Colon (tissue), 2 donors: Measurements from ENCODE around the gene ING5.
"Not testable (repeated sequence)": the region's sequence is repeated elsewhere in the genome, so short reads cannot be mapped to it uniquely, and the experiment has no call there.

ENCODE experiments used
- FAIRE-seq: peaks from 2 replicates; lab custom pipeline; 2012; peaks lifted over from hg19 to GRCh38; lab: Jason Lieb, UNC
- donor health status: control.
- donor health status: control.

ING5 gene

DNA sequence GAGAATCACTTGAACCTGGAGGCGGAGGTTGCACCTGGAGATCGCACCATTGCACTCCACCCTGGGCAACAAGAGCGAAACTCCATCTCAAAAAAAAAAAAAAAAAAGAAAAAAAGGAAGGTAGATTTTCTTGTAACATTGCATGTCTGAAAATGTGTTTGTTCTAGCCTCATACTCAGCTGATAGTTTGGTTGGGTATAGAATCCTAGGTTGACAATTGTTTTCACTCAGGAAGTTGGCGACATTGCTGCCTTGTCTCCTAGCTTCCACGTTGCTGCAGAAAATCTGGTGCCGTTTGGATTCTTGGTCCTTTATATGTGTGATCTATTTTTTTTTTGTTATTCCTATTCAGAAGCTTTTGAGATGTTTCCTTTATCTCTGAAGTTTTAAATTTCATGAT is 4.7 kb downstream of the ING5 start:
- no peak for FAIRE-seq

DNA sequence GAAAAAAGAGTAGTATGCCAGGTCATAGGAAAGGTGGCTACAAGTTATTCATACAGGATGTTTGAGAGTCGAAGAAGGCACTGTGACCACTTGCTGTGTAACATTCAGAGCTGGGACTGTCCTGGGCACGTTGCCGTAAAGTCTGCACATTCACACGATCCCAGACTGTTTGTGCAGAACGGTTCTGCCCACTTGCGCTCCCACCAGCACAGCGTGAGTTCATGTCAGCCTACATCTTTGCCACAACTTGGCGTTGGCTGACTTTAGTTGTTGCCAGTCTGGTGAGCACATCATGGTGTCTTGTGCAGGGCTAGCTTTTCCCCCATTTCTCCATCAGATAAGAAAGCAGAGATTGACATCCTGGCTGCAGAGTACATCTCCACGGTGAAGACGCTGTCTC is 7.0 kb downstream of the ING5 start:
- FAIRE-seq: no peak

DNA sequence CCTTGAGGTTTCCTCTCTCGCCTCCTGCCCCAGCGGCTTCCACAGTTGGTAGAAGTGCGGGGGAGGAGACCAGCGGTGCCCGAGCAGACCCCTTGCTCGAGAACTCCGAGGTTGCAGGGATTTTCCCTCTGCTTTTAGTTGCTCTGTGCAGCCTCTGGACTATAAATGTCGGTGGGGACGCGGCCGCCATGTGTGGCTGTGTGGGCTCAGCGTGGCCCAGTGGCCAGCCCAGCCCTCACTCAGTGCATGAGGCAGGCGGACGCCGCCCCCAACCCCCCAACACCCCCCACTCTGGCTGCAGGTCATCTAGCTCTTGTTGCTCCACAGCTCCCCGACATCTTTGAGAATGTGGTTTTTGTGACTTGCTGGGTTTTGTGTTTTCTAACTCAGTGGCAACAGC is 17.3 kb downstream of the ING5 start:
- FAIRE-seq: no peak

DNA sequence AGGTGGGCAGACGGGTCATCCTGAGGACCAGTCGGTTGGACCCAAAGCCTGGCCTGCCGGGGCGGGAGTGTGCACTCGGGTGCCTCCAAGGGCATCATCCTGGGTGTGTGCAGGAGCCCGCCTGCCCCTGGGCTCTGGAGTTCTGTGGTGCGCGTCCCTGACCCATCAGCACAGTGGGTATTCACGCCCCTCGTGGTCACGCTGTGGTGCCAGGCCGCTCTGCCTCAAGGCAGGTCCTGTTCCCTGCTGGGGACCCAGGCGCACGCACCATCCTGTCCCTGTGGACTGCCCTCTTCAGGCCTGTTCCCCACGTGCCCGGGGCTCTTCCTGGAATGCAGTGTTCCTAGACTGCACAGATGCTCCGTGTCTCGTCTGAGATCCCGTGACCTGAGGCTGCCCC is 18.3 kb downstream of the ING5 start:
- FAIRE-seq: no peak

GRCh38 chr2:241720560-241720959 is 18.7 kb downstream of the ING5 start:
- no peak for FAIRE-seq

GRCh38 chr2:241721852-241722251 is 20.0 kb downstream of the ING5 start:
- no peak for FAIRE-seq

DNA sequence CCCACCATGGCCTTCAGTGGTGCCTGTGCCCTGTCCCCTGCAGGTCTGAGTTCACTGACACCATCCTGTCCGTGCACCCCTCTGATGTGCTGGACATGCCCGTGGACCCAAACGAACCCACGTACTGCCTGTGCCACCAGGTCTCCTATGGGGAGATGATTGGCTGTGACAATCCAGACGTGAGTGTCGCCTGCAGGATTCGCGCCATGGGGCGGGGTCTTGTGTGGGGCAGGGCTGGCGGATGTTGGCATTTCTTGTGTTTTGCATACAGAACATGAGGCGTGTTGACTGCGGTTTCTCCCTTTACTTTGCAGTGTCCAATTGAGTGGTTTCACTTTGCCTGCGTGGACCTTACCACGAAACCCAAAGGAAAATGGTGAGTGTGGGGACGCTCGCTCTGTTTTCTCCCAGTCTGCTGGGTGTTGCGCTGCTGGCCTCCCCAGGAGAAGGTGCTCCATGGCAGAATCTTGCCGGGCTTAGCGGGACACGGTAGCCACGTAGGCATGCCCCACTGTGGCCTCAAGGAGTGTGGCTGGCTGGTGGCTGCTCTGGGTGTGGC is 21.1 kb downstream of the ING5 start:
- no peak for FAIRE-seq

DNA sequence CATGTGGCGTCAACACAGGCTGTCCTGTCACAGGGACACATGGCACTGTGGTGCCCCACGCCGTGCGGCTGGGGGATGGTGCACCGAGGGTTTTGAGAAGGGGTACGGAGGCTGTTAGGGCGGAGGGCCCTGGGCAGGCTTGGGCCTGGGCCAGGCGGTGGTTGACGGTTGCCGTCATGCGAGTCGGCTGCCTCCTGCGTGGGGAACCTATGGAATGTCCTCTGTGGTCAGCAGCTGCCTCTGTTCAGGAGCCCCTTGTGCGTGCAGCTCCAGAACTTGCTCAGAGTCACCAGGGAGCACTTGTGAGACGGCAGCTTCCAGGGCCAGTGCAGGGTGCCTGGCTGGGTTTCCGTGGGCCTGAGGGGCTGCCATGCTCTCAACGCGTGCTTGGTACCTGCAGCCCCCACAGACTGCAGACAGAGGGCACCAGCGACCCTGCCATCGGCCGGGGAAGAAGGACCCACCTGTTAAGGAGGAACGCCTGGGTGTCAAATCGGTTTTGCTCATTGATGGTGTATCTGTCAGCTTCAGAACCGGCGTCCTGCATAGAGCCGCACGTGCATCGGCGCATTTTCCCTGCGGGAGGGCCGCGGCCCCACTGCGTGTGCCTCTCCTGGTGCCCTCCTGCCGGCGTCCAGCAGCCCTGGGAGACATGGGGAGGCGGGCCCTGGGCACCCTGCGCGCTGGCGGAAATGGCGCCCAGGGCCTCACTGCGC is 22.6 kb downstream of the ING5 start:
- no peak for FAIRE-seq

DNA sequence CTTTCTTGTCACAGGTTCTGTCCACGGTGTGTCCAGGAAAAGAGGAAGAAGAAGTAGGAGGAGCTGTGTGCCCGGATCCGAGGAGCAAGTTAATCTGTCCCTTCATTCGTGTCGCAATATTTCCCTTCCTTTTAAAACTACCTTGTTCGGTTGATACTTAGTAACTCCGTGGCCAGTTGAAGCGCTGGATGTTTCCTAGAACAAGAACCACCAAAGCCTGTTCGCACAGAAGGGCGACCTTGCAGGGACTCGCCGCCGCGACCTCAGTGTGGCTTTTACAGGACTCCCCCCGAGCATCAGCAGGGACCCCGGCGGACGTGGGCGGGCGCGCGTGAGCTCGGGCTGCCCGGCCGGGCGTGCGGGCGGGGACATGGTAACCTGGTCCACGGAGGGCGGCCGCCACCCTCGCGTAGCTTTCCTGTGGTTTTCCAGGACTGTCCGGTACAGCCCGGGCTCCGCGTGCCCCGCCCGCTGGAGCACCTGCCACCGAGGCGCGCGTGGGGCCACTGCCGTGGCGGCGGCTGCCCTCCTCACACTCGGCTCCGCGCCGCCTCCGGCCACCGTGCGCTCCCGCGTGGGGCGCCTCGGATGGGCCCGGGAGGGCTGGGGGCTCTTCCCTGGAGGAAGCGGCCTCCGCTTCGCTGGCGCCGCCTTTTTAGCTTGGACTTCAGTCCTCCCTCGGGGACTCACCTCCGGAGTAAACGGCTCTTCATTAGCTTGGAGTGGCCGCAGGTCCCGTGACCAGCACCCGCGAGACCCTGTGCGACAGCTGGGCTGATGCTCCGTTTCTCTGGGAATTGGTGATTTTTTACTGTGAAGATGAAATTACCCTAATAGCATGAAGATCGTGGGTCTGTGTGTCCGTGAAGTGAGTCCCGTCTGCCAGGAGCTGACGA is 23.4 kb downstream of the ING5 start:
- FAIRE-seq: no peak

- FAIRE-seq: no peak
These were observed 24.6 kb downstream of the ING5 start for GRCh38 chr2:241726459-241726858.

GRCh38 chr2:241728000-241728399 is 26.2 kb downstream of the ING5 start:
- no peak for FAIRE-seq

GRCh38 chr2:241728627-241729026 is 26.8 kb downstream of the ING5 start:
- no peak for FAIRE-seq

GRCh38 chr2:241729868-241730267 is 28.0 kb downstream of the ING5 start:
- FAIRE-seq: no peak

- no peak for FAIRE-seq
These were observed 28.9 kb downstream of the ING5 start for GRCh38 chr2:241730671-241731293.

GRCh38 chr2:241732513-241733186 is 30.8 kb downstream of the ING5 start:
- FAIRE-seq: not testable (repeated sequence)

DNA sequence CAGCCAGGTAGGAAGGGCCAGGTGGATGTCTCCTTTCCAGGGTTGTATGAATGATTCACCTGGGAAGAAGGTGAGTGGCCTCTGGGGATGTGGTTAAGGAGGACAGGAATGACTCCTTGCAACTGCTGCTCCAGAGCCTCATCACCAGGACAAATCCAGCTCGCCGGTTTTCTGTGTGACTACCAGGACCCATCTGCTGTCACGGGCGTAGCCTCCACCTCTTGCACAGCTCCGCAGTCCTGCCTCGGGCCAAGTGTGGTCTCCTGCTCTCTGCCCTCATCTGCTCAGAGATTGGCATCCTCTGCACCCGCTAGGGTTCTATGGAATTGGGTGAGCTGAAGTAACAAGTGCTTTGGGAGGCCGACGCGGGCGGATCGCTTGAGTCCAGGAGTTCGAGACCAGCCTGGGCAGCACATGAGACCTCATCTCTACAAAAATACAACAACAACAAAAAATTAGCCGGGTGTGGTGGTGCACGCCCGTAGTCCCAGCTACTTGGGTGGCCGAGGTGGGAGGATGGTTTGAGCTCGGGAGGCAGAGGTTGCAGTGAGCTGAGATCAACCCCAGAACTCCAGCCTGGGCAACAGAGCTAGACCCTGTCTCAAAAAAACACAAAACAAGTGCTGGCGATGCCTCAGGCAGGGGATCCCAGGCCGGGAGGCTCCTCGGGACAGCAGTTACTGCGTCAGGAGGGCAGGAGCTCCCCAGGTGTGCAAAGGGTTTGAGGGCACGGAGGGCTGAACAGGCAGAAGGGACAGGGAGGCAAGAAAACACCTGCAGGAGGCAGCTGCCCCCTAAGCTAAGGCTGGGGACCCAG is 31.8 kb downstream of the ING5 start:
- FAIRE-seq: no peak

DNA sequence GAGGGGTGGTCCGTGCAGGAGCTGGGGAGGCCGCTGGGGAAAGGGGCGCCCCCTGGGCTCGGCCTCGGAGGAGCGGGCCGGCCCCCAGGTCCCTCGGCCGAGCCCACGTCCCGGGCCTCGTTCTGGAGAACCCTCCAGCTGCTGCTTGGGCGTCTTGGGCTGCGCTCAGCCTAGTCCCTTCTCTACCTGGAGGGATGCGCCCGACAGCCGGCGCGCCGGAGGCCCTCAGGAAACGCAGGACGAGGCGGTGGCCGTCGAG is 32.3 kb downstream of the ING5 start:
- no peak for FAIRE-seq

- no peak for FAIRE-seq
These were observed 32.8 kb downstream of the ING5 start, which contains the start of gene D2HGDH for GRCh38 chr2:241734467-241735208. TSS of gene D2HGDH (plus strand) at chr2:241734630. CDS start at chr2:241735225, 595 bp downstream.

GRCh38 chr2:241736111-241736510 is 34.3 kb downstream of the ING5 start:
- no peak for FAIRE-seq

DNA sequence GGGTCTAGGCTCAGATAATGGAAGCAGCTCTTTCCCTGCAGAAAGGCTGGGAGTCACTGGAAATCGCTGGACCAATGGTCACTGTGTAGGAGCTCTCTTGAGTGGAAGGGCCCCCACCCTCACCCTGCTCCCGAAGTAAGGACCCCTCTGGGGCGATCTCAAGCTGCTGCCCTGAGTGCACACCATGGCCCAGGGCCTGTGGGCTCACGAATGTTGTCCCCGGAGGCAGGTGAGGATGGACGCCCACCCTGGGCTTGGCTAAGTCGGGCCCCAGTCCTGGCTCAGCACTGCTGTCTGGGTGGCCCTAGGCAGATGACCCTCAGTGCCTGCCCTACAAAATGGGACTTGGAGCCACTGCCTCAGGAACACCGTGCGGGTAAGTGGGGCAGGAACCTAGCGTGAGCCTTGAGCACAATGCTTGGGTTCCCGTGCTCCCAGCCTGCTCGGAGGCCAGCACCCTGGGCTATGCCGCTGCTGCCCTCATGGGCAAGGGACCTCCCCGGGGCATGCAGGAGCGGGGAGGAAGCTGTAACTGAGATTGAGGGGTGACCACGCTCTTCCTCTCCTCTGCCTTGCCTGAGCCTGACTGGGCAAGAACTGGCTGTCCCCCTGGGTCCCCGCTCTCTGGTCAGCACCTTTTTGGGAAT is 36.3 kb downstream of the ING5 start:
- no peak for FAIRE-seq
